ENCODE measurements around the gene ST6GALNAC3.
A peak's percentile ranks its signal among the peaks of the same experiment; 100 is the strongest.
"Not testable (repeated sequence)": the region's sequence is repeated elsewhere in the genome, so short reads cannot be mapped to it uniquely, and the experiment has no call there.

Gene ST6GALNAC3

GRCh38 chr1:76075188-76075489 lies 593 bp downstream of the ST6GALNAC3 start:
- peak in 1 of 2 donors; percentile 5 for DNase-seq

GRCh38 chr1:76075877-76076276 lies 1.3 kb downstream of the ST6GALNAC3 start:
- peak; percentile 87 to 96 for DNase-seq

GRCh38 chr1:76079475-76080227 lies 5.1 kb downstream of the ST6GALNAC3 start:
- DNase-seq = no peak

GRCh38 chr1:76080552-76081079 lies 6.1 kb downstream of the ST6GALNAC3 start:
- no peak for DNase-seq

- DNase-seq = no peak
Measured at GRCh38 chr1:76082062-76082461, 7.5 kb downstream of the ST6GALNAC3 start.

- peak in 1 of 2 donors; percentile 5 for DNase-seq
Measured at GRCh38 chr1:76083189-76083588, 8.6 kb downstream of the ST6GALNAC3 start.

- DNase-seq = no peak
Measured at GRCh38 chr1:76084029-76084627, 9.6 kb downstream of the ST6GALNAC3 start.

GRCh38 chr1:76084685-76085084 lies 10.1 kb downstream of the ST6GALNAC3 start:
- no peak for DNase-seq

- no peak for DNase-seq
Measured at GRCh38 chr1:76086109-76086508, 11.6 kb downstream of the ST6GALNAC3 start.

GRCh38 chr1:76086597-76086996 lies 12.1 kb downstream of the ST6GALNAC3 start:
- DNase-seq = no peak

GRCh38 chr1:76090283-76091203 lies 16.0 kb downstream of the ST6GALNAC3 start:
- DNase-seq = peak in 1 of 2 donors; percentile 4

GRCh38 chr1:76092812-76093211 lies 18.3 kb downstream of the ST6GALNAC3 start:
- no peak for DNase-seq

- no peak for DNase-seq
Measured at GRCh38 chr1:76093522-76094312, 19.2 kb downstream of the ST6GALNAC3 start.

- no peak for DNase-seq
Measured at GRCh38 chr1:76095802-76096201, 21.3 kb downstream of the ST6GALNAC3 start.

- DNase-seq = not testable (repeated sequence)
Measured at GRCh38 chr1:76097064-76097463, 22.5 kb downstream of the ST6GALNAC3 start.

- DNase-seq = no peak
Measured at GRCh38 chr1:76098845-76099244, 24.3 kb downstream of the ST6GALNAC3 start.

- no peak for DNase-seq
Measured at GRCh38 chr1:76101548-76101947, 27.0 kb downstream of the ST6GALNAC3 start.

GRCh38 chr1:76102046-76102445 lies 27.5 kb downstream of the ST6GALNAC3 start:
- DNase-seq = no peak

GRCh38 chr1:76103034-76103433 lies 28.5 kb downstream of the ST6GALNAC3 start:
- DNase-seq = no peak

- DNase-seq = no peak
Measured at GRCh38 chr1:76105372-76105771, 30.8 kb downstream of the ST6GALNAC3 start.

GRCh38 chr1:76106251-76106650 lies 31.7 kb downstream of the ST6GALNAC3 start:
- DNase-seq = no peak

- DNase-seq = no peak
Measured at GRCh38 chr1:76106719-76107235, 32.2 kb downstream of the ST6GALNAC3 start.

All from inflammatory macrophage treated with lipopolysaccharide for 1 hour (primary cell).